Prostate gland (tissue), 2 donors: ENCODE measurements around the gene RAD51B. TPM values are rescaled to one million over a fixed set of nuclear protein-coding genes. Genes with fewer than 3 reads are reported as not detected.
A peak's percentile ranks its signal among the peaks of the same experiment; 100 is the strongest.

Experiments used
- DNase-seq: peaks from one replicate; pipeline ENCODE4 v3.0.0-alpha.2; 2019; ENCODE audit warnings: low spot score
- H3K27ac ChIP-seq, 2 donors: fragments of 200-600 bp; sonication (generic); 2 replicates each; pipeline ENCODE4 v1.5.1; 2017 to 2019
- H3K27me3 ChIP-seq: fragments of 200-600 bp; sonication (generic); replicated peaks from 2 replicates; pipeline ENCODE4 v1.5.1; 2019; ENCODE audit not compliant: insufficient read depth
- H3K36me3 ChIP-seq, 2 donors: fragments of 200-600 bp; sonication (generic); 1 replicate in 1 of 2; 2 replicates in 1 of 2; pipeline versions ENCODE4 v1.5.1 to v1.8.1; 2017 to 2019
- H3K4me1 ChIP-seq: fragments of 200-600 bp; sonication (generic); replicated peaks from 2 replicates; pipeline ENCODE4 v1.5.1; 2019
- H3K4me3 ChIP-seq, 2 donors: fragments of 200-600 bp; sonication (generic); 2 replicates each; pipeline ENCODE4 v1.5.1; 2017 to 2019
- H3K9me3 ChIP-seq: fragments of 200-600 bp; sonication (generic); 2 replicates; pipeline ENCODE4 v1.5.1; 2017
- CTCF ChIP-seq, 4 experiments: fragments of 200-600 bp in 2 of 4; fragments of 450-650 bp in 2 of 4; sonication (generic) in 2 of 4; IDR thresholded peaks; 1 replicate in 3 of 4; 2 replicates in 1 of 4; pipeline ENCODE4 v1.5.1; 2016 to 2019; ENCODE audit warnings: antibody characterized with exemption in 4 of 4, mild to moderate bottlenecking in 2 of 4, moderate library complexity in 2 of 4
- POLR2A ChIP-seq: fragments of 450-650 bp; IDR thresholded peaks from one replicate; pipeline ENCODE4 v1.6.1; 2016; ENCODE audit warnings: antibody characterized with exemption, mild to moderate bottlenecking
- POLR2AphosphoS5 ChIP-seq: sonication (generic); formaldehyde crosslinking; IDR thresholded peaks from one replicate; pipeline ENCODE4 v1.6.1; 2017; ENCODE audit warnings: antibody characterized with exemption
- WGBS: methylation state at CpG from one replicate; pipeline ENCODE4 v1.1.5; 2018; 5-methylcytosine and 5-hydroxymethylcytosine counted together
- intact Hi-C: fragments of 100-400 bp; cut with DNase I; formaldehyde crosslinking; loops from one replicate; pipeline ENCODE4 v1.14.2; 2022
- total RNA-seq, 2 donors: library from RNA; depleted of rRNA; stranded (reverse); fragments of >200 nt; gene quantifications; one replicate each; pipeline ENCODE4 v1.1.0, GENCODE V29; 2016

Gene RAD51B
- total RNA-seq, 2 donors from 2014 or later = 14.9 to 35.8 TPM

GRCh38 chr14:68665131-68665530 lies 845.6 kb downstream of the RAD51B start:
- no peaks in the 10 kb centered on the region for H3K27me3 ChIP-seq
- DNase-seq = no peak
- no peaks in the 10 kb centered on the region for H3K36me3 ChIP-seq
- peak overlapping the region in 1 of 2 donors; percentile 27 for H3K27ac ChIP-seq
- TF ChIP-seq POLR2A = no peak
- no peak for TF ChIP-seq POLR2AphosphoS5
- TF ChIP-seq CTCF (IDR thresholded peaks at IDR 0.05) = no peak
- H3K9me3 ChIP-seq = no peaks in the 10 kb centered on the region
- no peak overlapping the region for H3K4me3 ChIP-seq
- intact Hi-C loops = no loop called here
- H3K4me1 ChIP-seq = peaks cover 20% of the 10 kb centered on the region
- 53% methylated on average over 4 of the region's 4 CpGs for WGBS

GRCh38 chr14:68665792-68666204 lies 846.2 kb downstream of the RAD51B start:
- no peaks in the 10 kb centered on the region for H3K36me3 ChIP-seq
- H3K4me1 ChIP-seq = peaks cover 20% of the 10 kb centered on the region
- no peak overlapping the region for H3K4me3 ChIP-seq
- peak overlapping the region; percentile 10 to 42 for H3K27ac ChIP-seq
- intact Hi-C loops = no loop called here
- H3K27me3 ChIP-seq = no peaks in the 10 kb centered on the region
- TF ChIP-seq POLR2A (no peak), POLR2AphosphoS5 (no peak), CTCF (IDR thresholded peaks at IDR 0.05) (no peak)
- no peaks in the 10 kb centered on the region for H3K9me3 ChIP-seq
- no peak for DNase-seq

GRCh38 chr14:68666236-68666635 lies 846.7 kb downstream of the RAD51B start:
- intact Hi-C loops = no loop called here
- H3K4me3 ChIP-seq = no peak overlapping the region
- H3K36me3 ChIP-seq = no peaks in the 10 kb centered on the region
- peak overlapping the region; percentile 42 to 73 for H3K27ac ChIP-seq
- no peaks in the 10 kb centered on the region for H3K9me3 ChIP-seq
- H3K27me3 ChIP-seq = no peaks in the 10 kb centered on the region
- 39% methylated on average over 2 of the region's 2 CpGs for whole genome bisulfite sequencing
- H3K4me1 ChIP-seq = peaks cover 22% of the 10 kb centered on the region
- no peak for DNase-seq
- no peak for TF ChIP-seq CTCF (IDR thresholded peaks at IDR 0.05)
- no peak for TF ChIP-seq POLR2AphosphoS5

DNA sequence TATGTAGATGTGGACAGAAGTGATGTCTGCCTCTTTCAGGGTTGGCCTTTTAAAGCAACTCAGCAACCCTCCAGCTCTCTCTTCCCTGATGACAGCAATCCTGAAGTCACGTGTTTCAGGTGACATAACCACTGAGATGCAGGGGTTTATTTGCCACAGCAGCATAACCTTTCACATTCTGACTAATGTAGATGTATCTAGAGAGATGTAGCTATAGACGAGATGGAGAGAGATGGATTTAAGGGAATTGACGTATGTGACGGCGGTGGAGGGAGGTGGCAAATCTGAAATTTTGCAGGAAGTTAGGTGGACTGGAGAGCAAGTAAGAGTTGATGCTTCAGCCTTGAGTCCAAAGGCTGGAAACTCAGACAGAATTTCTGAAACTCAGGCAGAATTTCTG lies 847.3 kb downstream of the RAD51B start:
- H3K9me3 ChIP-seq = no peaks in the 10 kb centered on the region
- DNase-seq = no peak
- no peak for TF ChIP-seq POLR2A
- TF ChIP-seq CTCF (IDR thresholded peaks at IDR 0.05) = no peak
- TF ChIP-seq POLR2AphosphoS5 = no peak
- intact Hi-C loops = no loop called here
- no peaks in the 10 kb centered on the region for H3K36me3 ChIP-seq
- H3K4me1 ChIP-seq = peaks cover 29% of the 10 kb centered on the region
- WGBS = 95% methylated on average over 5 of the region's 5 CpGs
- H3K27ac ChIP-seq = peak overlapping the region; percentile 37 to 73
- no peak overlapping the region for H3K4me3 ChIP-seq
- no peaks in the 10 kb centered on the region for H3K27me3 ChIP-seq

GRCh38 chr14:68667313-68667791 lies 847.8 kb downstream of the RAD51B start:
- peak; percentile 46 for DNase-seq
- peaks cover 32% of the 10 kb centered on the region for H3K4me1 ChIP-seq
- intact Hi-C loops = no loop called here

More at GRCh38 chr14:68667313-68667791, 847.8 kb downstream of the RAD51B start:
- Histone ChIP-seq H3K9me3 (no peaks in the 10 kb centered on the region), H3K27me3 (no peaks in the 10 kb centered on the region), H3K27ac (peak overlapping the region; percentile 37 to 73), H3K4me3 (no peak overlapping the region), H3K36me3 (no peaks in the 10 kb centered on the region)
- no peak for TF ChIP-seq CTCF (IDR thresholded peaks at IDR 0.05)
- TF ChIP-seq POLR2AphosphoS5 = peak; percentile 76
